Kidney (tissue), 14 donors: ENCODE results near the gene MYH16. TPM values are rescaled to one million over a fixed set of nuclear protein-coding genes. Genes with fewer than 3 reads are reported as not detected.

Experiments used
- DNase-seq, 5 donors: peaks; one replicate each; pipeline ENCODE4 v3.0.0-alpha.2; 2013 to 2020
- FAIRE-seq: peaks from 2 replicates; lab custom pipeline; 2012; peaks lifted over from hg19 to GRCh38; lab: Jason Lieb, UNC
- H3K27ac ChIP-seq, 2 donors: one replicate each; pipeline ENCODE4 v1.7.0; 2013; ENCODE audit warnings: low read depth in 2 of 2, low read length in 2 of 2, inconsistent platforms in 1 of 2
- H3K27me3 ChIP-seq: one replicate; pipeline ENCODE4 v1.7.1; 2013; ENCODE audit warnings: low read length, inconsistent platforms; ENCODE audit not compliant: control insufficient read depth, insufficient read depth
- H3K36me3 ChIP-seq, 3 donors: one replicate each; pipeline versions ENCODE4 v1.7.0 to v1.7.1; 2013; ENCODE audit warnings: low read length in 3 of 3, control low read depth in 1 of 3, inconsistent platforms in 1 of 3; ENCODE audit not compliant: insufficient read depth in 3 of 3, control insufficient read depth in 2 of 3
- H3K4me1 ChIP-seq, 3 donors: one replicate each; pipeline versions ENCODE4 v1.7.0 to v1.7.1; 2013; ENCODE audit warnings: low read length in 3 of 3, inconsistent platforms in 1 of 3, low read depth in 1 of 3; ENCODE audit not compliant: control insufficient read depth in 2 of 3, insufficient read depth in 2 of 3
- H3K4me3 ChIP-seq, 3 donors: one replicate each; pipeline versions ENCODE4 v1.7.0 to v1.8.1; 2013; ENCODE audit warnings: low read length in 3 of 3, control low read depth in 1 of 3, inconsistent platforms in 1 of 3
- H3K9ac ChIP-seq, 3 donors: one replicate each; pipeline versions ENCODE4 v1.7.0 to v1.7.1; 2013; ENCODE audit warnings: low read length in 3 of 3, control low read depth in 1 of 3, inconsistent platforms in 1 of 3
- H3K9me3 ChIP-seq, 3 donors: one replicate each; pipeline versions ENCODE4 v1.7.0 to v1.7.1; 2013; ENCODE audit warnings: low read length in 3 of 3, control low read depth in 1 of 3, inconsistent platforms in 1 of 3; ENCODE audit not compliant: control insufficient read depth in 2 of 3, insufficient read depth in 1 of 3
- CTCF ChIP-seq: IDR thresholded peaks from 3 replicates; pipeline ENCODE4 v1.5.1; 2012; ENCODE audit warnings: mild to moderate bottlenecking, moderate library complexity, borderline replicate concordance; ENCODE audit not compliant: insufficient read depth; ENCODE audit errors: extremely low read depth
- intact Hi-C: fragments of 100-400 bp; cut with DNase I; formaldehyde crosslinking; loops from one replicate; pipeline ENCODE4 v1.11.1; 2022
- polyA plus RNA-seq: library from polyadenylated mRNA; stranded (reverse); fragments of 350-450 nt; fragmentation: Illumina TruSeq; extraction: RNeasy Lipid Tissue Mini Kit (QIAGEN cat#74804); gene quantifications from one replicate; pipeline ENCODE4 v1.2.3, GENCODE V29; 2014; ENCODE audit warnings: low read depth, low replicate concordance; ENCODE audit not compliant: insufficient read depth
- total RNA-seq: library from RNA; stranded (reverse); fragmentation: NEBNext Ultra II Directional; extraction: Animal tissue kit (Norgen Biotek cat#: 25700); gene quantifications from one replicate; pipeline ENCODE4 v1.2.1, GENCODE V29; 2021
- donor health status: control.
- donor health status: control.
- donor health status: control.
- donor health status: control.
- donor health status: control.
- donor health status: DM: yes; HTN: yes; CAD: no.
- donor health status: Normal renal cell carcinoma (clear cell type).

Gene MYH16
- total and polyA plus RNA-seq, 2 donors from 2014 or later, result not detected

DNA sequence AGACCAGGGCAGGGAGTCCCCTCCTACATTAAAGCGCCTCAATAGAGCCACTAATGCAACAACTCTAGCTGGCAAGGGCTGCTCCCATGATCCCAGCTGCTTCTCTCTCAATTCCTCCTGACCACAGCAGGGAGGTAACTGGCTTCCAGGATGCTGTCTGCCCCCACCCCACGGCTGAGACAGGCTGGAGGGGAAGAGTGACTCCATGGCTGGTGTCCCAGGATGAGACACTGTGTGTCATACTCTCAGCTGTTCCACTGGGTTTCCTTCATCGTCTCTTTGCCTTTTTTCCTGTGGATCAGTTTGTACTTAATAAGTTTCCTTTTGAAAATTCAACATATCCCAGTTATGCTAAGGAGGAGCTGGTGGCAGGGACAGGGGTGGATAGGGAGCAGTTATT lies 27.7 kb upstream of the MYH16 start:
- Histone ChIP-seq H3K4me1 (no peaks in the 10 kb centered on the region), H3K27ac (no peak overlapping the region), H3K4me3 (no peak overlapping the region), H3K36me3 (no peaks in the 10 kb centered on the region), H3K9ac (no peak overlapping the region), H3K9me3 (no peaks in the 10 kb centered on the region), H3K27me3 (no peaks in the 10 kb centered on the region)
- FAIRE-seq (no peak), DNase-seq (no peak)
- no peak for TF ChIP-seq CTCF
- intact Hi-C loops, result no loop called here

- H3K4me1 ChIP-seq, result no peaks in the 10 kb centered on the region
- H3K36me3 ChIP-seq, result no peaks in the 10 kb centered on the region
- intact Hi-C loops, result no loop called here
- no peaks in the 10 kb centered on the region for H3K27me3 ChIP-seq
- H3K9ac ChIP-seq, result no peak overlapping the region
- FAIRE-seq, result no peak
- no peaks in the 10 kb centered on the region for H3K9me3 ChIP-seq
- H3K27ac ChIP-seq, result no peak overlapping the region
- no peak for DNase-seq
- no peak for TF ChIP-seq CTCF
- H3K4me3 ChIP-seq, result no peak overlapping the region
Measured at GRCh38 chr7:99248391-99249095, 24.1 kb upstream of the MYH16 start.

DNA sequence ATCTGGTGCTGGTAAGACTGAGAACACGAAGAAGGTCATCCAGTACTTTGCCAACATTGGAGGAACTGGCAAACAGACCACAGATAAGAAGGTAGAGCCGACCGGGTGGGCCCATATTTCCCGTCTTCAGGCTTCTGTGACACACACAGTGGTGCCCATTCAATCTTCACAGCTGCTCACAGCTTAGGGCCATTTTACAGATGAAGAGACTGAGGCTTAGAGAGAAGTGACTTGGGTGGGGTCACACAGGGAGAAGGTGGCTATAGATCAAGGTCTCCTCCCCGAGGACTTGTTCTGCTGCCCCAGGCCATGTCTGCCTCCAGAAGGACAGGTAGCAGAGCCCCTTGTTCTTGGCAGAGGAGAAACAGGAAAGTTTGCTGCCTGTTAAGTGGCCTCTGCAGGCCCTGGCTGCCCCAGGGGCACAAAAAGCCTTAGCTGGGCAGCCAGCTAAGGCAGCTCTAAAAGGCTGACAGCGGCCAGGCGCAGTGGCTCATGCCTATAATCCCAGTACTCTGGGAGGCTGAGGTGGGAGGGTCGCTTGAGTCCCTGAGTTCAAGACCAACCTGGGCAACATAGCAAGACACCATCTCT lies 22.6 kb upstream of the MYH16 start:
- Histone ChIP-seq H3K9ac (no peak overlapping the region), H3K4me3 (no peak overlapping the region), H3K27ac (no peak overlapping the region), H3K4me1 (no peaks in the 10 kb centered on the region), H3K9me3 (no peaks in the 10 kb centered on the region), H3K27me3 (no peaks in the 10 kb centered on the region), H3K36me3 (no peaks in the 10 kb centered on the region)
- no peak for TF ChIP-seq CTCF
- DNase-seq (no peak), FAIRE-seq (no peak)
- intact Hi-C loops, result no loop called here
